Hematopoietic multipotent progenitor cell (in vitro differentiated cells): Measurements from ENCODE around the gene PCDH1. TPM values are rescaled to one million over a fixed set of nuclear protein-coding genes. Genes with fewer than 3 reads are reported as not detected.
"Not testable (repeated sequence)": the region's sequence is repeated elsewhere in the genome, so short reads cannot be mapped to it uniquely, and the experiment has no call there.

Experiments
- DNase-seq, 3 donors: peaks; one replicate each; pipeline ENCODE4 v3.0.0-alpha.2; 2011 to 2015; ENCODE audit warnings: low read depth in 2 of 3, low spot score in 2 of 3
- total RNA-seq: library from RNA; depleted of rRNA; stranded (reverse); fragments of >200 nt; gene quantifications from one replicate; pipeline ENCODE4 v1.2.3, GENCODE V29; 2012

Gene PCDH1
- total RNA-seq: 0.27 TPM

DNA sequence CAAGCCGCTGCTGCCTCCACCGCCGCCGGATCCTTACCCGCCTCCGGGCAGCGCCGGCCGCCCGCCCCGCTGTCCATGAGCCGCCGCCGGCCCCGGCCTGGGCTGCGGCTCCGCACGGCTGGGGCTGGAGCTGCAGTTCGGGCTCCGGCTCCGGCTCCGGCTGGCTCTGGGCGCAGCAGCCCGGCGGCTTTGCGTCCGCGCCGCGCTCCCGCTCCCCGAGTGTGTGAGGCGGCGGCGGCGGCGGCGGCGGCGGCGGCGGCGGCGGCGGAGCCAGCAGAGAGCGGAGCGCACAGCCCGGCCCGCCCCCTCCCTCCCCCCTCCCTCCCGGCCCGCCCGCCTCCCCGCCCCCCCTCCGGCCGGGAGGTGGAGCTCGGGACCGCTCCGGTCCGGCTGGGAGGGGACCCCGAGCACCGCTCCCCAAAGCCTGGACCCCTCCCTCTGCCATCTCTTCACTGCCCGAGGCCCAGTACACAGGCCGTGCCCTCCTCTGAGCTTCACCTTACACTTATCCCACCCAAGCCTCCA, at the start of gene PCDH1:
Gene PCDH1 (minus strand): TSS at position 225 of the 525 bp plus-strand sequence. CDS start 148 bp downstream, at position 77.
- peak in 1 of 3 donors; percentile 32 for DNase-seq

DNA sequence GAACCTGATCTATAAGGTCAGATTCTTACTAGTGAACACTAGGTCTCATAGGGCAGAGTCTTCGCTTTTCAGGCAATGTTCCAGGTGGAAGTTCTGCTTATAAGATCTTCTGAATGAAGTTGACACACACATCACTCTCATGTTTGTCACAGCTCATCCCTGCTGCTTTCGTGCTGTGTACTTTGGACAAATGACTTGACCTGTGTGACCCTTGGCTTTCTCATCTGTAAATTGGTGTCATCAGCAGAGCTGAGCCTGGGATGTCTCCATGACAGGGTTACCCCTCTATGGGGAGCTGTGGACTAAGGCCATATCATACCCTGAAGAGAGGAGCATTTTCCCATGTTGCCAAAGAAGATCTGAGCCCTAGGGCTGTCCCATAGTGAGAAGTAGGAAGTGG, 48.2 kb upstream of the PCDH1 start:
- DNase-seq: no peak

DNA sequence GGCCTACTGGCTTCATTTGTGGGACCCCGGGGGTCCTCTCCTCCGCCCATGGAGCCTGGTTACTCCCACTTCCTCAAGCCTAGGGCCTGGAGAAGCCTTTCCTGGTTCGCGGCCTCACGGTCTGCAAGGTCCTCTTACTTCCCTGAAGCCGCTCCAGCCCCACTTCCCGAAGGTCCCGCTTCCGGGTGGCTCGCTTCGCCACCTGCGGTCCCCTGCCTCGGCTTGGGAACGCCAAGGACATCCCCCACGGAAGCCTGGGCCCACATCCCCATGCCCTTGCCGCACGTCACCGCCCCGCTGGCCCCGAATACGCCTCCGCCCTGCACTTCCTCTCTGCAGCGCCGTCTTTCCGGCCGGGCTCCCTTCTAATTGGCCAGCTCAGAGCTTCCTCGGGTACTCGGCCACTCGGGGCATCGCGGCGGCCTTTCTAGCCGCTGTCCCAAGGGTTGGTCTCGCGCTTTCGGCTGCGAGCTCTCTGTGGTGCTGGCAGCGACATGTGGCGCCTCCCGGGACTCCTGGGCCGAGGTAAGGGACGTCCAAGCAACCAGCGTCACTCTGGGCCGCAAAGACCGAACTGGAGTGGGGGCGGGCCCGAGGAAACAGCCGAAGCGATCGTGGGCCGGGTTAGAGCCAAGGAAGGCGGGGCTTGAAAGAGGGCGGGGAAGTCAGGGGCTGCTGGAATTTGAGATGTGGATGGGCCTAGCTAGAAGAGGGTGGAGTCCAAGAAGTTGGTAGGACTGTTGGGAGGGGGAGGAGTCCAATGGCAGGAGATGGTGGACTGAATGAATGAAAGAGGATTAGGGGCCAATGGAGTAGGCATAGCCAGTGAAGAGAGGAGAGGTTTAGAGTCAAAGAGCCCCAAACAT, 45.5 kb upstream of the PCDH1 start, which contains the start of gene DELE1:
Gene DELE1 (plus strand): TSS at position 424 of the 866 bp plus-strand sequence. CDS start 71 bp downstream, at position 495.
- DNase-seq: peak; percentile 69 to 95 (median 92)

DNA sequence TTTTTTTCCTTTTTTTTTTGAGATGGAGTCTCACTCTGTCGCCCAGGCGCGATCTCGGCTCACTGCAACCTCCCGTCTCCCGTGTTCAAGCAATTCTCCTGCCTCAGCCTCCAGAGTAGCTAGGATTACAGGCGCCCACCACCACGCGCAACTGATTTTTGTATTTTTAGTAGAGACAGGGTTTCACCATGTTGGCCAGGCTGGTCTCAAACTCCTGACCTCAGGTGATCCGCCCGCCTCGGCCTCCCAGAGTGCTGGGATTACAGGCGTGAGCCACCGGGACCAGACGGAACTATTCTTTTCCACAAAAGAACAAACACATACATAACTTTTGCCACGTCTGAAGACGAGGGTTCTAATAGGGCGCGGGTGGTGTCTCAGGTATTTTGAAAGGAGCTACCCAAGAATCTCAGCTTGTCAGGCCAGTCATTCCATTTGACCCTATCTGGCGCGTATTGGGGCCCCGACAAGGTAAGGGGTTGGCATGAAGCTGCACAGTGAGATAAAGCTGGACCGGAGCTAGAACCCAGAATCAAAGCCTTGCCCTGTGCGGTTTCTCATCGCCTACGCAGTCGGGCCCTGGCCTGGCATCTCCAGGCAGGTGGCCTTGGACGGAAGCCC, 44.7 kb upstream of the PCDH1 start:
- DNase-seq: not testable (repeated sequence)

DNA sequence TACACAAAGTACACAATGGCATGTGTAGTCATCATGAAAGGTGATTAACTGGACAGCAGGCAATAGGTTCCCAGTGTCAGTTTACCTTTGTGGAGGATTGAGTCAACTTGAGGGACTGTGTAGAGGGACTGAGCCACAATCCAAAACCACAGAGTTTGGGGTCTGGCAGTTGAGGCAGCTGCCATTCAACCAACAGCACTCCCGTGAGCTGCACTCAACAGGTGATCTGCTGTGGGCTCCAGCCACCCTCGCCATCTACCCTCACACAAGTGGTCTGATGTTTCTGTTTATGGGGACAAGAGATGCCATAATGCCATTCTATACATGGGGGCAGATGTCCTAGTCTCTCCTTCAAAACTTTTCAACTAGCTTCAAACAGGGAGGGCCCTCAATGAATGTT, 42.6 kb upstream of the PCDH1 start:
- DNase-seq: no peak

DNA sequence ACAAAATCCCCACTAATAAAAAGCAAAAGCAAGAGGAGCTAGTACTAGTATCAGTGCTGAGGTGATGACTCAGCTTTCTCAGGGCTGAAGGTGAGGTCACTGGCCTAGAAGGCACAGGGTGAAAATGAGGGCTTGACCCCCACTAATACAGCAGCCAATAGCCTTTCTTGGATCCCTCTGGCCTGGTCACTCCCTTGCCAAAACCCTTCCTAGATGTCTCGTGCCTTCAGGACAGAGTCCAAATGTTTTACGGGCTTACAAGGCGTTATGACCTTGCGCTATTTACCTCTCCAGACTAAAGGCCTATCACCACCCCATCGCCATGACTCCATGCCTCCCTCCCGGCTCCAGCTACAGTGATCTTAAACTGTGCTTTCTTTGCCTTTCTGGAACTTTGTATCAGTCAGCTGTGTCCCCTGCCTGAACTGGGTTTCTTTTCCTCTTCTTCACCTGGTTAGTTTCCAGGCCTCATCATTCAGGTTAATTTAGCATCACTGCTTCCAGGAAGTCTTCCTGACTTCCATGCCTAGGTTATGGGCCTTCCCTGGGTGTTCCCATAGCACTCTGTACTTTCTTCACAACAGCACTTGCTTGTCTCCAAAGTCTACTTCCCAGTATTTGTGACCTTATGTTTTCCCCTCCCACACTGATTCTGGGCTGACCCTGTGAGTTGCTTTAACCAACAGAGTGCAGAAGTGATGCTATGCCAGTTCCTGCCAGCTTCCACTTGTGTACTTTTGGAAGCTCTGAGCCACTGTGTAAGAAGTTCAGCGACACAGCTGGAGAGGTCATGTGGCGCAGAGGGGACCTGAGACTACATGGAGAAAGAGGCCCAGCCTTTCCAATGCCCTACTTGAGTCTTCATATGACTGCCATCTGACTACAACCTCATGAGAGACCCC, 41.3 kb upstream of the PCDH1 start:
- DNase-seq: no peak

DNA sequence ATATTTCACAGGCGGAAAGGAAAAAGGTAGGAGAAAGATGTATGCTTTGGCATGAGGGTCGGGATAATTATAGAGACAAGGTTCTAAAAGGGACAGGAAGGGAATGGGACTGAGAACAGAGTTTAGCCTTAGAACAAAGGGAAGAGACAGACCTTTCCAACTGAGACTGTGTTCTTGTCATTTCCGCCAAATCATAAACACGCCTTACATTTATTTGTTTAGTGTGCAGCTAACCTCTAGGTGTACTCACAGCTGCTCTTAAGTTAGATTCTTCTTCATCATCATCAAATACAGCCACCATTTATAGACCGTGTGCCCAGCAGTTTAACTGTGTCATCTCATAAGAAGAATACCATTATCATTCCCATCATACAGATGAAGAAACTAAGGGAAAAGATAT, 39.5 kb upstream of the PCDH1 start:
- no peak for DNase-seq

DNA sequence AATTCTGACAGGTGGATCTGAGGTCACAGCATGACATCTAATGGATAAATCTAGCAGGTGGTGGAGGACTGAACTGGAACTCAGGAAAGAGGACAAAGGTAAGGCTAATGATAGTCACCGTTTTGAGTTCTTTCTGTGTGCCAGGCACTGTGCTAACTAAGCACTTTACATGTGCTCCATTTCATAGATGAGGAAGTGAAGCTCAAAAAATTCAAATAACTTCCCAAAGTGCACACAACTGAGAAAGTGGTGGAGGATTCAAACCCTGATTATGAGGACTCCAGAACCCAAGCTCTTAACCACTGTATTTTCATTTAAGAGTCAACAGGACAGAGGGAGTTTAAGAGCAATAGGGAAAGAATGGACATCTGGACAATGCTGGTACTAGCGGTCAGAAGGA, 38.3 kb upstream of the PCDH1 start:
- DNase-seq: no peak

DNA sequence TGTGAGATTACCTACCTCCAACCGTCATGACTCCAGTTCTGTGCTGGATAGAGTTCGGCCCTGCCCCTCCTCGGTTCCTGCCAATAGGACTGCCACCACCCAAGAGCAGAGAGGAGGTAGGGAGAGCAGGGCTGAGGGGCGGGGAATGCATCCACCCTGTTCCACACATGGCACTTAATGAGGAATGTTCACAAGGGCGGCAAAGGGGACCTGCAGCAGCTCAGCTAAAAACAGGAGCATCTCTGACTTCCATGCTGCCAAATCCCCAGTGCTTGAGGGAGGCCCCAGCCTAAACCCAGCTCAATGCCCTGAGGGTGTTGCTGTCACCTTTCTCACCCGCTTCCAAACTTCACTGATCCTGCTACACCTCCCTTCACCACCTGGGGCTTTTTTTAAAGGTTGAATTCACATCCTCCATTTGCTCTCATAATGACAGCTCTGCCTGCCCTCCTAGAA, 37.7 kb upstream of the PCDH1 start:
- DNase-seq: no peak

DNA sequence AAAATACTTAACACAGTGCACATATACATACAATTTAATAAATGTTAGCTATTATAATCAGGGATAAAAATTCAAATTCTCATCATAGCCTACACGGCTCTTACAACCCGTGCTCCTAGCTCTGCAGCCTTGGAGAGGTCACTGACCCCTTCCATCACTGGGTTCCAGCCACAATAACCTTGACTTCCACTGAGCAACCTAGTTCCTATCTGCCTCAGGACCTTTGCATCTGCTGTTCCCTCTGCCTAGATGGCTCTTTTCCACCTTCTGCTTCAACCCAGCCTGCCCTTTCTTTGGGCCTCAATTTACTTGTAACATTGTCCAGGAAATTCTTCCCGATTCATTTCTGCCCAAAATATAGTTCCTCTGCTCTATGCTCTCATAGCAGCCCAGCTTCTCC, 36.6 kb upstream of the PCDH1 start:
- DNase-seq: no peak

DNA sequence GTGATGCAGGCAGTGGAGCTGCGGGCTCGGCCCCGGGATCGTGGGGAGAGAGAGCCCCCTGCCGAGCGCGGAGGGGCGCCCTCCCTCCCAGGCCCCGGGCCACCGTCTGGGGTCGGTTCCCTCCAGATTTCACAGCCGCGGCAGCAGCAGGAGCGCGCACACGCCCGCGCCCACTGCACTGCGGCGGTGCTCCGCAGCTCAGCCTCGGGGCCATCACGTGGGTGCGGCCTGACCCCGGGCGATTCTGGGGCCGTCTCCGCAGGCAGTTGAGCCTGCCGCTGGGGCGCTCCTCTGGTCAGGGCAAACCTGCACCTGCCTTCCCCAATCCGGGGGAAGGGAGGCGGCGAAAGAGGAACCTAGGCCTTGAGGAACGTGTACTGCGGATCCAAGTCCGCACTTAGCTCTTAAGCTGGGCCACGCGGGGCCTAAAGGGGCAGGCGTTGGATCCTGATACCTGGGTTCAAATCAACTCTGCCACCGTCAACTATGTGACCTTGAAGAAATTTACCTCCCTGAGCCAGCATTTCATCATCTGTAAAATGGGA, 36.1 kb upstream of the PCDH1 start:
- peak in 2 of 3 donors; percentile 59 to 61 for DNase-seq

DNA sequence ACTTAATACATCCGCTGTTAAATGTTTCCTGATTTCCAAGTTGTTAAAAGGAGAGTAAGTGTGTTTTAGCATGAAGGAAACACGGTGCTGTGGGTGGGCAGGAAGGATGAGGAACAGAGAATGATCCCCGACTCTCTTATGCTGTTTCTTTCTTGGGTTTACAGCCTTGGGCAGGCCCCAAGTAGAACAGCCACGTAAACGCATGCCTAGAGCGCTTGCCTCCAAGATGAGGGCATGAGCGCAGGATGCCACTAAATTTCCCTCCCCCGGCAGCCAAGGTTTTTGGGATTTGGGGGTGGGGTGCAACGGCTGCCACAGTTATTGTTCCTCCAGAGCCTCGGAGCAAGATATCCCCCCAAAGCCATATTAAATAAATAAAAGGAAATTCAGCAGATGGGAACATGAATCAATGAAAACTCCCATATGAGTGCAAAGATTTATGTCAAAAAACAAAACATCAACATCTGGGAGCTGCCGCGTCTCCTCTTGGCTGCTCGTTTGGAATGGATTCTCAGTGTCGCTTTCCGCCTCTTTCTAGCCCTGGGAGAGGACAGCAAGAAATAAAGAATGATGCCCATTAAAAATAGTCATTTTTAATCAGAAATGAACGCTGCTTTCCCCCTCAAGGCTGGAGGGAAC, 35.5 kb upstream of the PCDH1 start:
- DNase-seq: no peak

DNA sequence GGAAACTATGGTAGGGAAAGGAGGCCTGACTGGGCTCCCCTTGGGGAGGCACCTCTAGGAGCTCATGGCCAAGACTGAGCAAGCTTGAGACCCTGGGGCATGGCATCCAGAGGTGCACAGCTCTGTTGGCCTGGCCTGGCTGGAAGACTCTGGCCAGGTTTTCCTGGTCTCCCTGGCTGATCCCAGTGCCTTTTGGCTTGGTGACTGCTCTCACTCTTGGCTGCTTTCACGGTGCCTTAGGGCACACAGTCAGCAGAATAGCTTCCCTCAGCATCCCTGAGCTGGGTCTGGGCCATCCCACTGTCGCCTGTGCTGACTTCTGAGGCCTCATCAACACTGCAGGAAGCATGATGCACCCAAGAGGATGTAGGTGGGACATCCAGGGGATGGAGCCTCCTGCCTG, 32.1 kb upstream of the PCDH1 start:
- no peak for DNase-seq

DNA sequence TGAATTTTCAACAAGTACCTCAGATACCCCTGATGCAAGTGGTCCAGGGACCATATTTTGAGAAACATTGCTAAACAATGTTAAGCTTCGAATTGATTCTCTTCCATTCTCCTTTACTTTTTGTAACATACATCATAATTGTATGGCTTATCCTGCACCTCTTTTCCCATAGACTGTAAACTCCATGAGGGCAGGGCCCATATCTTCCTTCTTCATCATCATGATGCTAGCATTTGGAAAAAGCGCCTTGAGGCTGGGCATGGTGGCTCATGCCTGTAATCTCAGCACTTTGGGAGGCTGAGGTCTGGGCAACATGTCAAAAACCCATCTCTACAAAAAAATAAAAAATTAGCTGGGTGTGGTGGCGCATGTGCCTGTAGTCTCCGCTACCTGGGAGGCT, 31.0 kb upstream of the PCDH1 start:
- no peak for DNase-seq

DNA sequence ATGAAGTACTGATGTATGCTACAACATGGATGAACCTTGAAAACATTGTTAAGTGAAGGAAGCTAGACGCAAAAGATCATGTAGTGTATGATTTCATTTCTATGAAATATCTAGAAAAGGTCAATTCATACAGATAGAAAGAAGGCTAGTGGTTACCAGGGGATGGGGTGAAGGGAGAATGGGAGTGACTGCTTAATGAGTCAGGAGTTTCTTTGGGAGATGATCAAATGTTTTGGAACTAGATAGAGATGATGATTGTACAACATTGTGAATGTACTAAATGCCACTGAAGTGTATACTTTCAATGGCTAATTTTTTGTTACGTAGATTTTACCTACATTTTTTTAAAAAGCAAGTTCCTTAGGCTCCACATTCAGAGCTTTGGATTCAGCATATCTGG, 30.6 kb upstream of the PCDH1 start:
- no peak for DNase-seq

DNA sequence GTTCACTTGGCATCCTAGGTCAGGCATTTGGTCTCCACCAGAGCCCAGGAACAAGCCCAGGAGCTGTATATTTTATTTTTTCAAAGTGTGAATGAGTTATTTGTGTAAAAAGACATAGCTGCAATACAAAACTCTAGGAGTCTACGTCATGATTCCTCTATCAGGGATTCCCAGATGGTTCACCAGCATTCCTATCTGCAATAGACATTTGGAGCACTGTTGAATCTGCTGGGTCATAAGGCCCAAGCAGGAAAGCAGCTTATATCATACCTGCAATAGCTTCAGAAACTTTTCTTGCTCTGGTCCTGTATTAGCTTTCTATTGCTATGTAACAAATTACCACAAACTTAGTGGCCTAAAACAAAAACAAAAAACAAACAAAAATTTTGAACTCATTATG, 28.8 kb upstream of the PCDH1 start:
- DNase-seq: no peak

DNA sequence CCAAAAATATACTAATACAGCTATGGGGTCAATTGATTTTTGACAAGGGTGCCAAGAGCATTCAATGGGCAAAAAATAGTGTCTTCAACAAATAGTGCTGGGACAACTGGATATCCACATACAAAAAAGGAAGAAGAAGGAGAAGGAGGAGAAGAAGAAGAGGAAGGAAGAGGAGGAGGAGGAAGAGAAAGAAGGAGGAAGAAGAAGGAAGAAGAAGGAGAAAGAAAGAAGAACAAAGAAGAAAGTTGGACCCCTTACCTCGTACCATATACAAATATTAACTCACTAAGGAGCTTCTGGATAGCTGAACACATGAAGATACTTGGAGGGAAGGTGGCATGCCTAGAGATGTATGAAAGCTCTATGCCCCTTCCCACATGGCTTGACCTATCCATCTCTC, 28.3 kb upstream of the PCDH1 start:
- no peak for DNase-seq

DNA sequence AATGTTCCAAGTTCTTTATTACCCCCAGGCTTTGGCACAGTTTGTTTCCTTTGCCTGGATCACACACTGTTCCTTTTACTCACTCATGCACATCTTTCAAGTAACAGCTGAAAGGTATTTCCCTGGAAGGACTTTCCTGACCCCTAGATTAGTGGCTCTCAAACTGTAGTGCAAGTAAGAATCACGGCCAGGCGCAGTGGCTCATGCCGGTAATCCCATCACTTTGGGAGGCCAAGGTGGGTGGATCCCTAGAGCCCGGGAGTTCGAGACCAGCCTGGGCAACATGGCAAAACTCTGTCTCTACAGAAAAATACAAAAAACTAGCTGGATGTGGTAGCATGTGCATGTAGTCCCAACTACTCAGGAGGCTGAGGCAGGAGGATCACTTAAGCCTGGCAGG, 26.3 kb upstream of the PCDH1 start:
- DNase-seq: no peak

DNA sequence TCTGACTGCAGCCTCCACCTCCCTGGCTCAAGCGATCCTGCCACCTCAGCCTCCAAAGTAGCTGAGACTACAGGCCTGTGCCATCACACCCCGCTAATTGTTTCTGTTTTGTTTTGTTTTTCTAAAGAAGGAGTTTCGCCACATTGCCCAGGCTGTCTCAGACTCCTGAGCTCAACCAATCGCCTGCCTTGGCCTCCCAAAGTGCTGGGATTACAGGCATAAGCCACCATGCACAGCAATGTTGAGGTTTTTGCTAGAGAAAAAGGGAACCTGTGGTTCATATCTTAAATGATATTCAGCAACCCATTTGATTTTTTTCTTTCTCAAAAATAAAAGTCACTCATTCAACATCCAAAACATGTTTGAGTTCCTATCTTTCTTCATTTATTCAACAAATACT, 25.1 kb upstream of the PCDH1 start:
- DNase-seq: peak in 1 of 3 donors; percentile 57
